Liver (tissue), 9 donors: ENCODE results near the gene AKR1B15. TPM values are rescaled to one million over a fixed set of nuclear protein-coding genes. Genes with fewer than 3 reads are reported as not detected.

ENCODE experiments used
- DNase-seq: peaks from one replicate; pipeline ENCODE4 v3.0.0-alpha.2; 2017; ENCODE audit warnings: low spot score
- H3K27ac ChIP-seq, 2 donors: one replicate each; pipeline ENCODE4 v1.7.0; 2013; ENCODE audit warnings: inconsistent platforms in 2 of 2, low read length in 2 of 2, control low read depth in 1 of 2, low read depth in 1 of 2, mild to moderate bottlenecking in 1 of 2
- H3K27me3 ChIP-seq, 4 donors: one replicate each; pipeline versions ENCODE4 v1.6.1 to v1.7.0; 2013; ENCODE audit warnings: low read length in 3 of 4, inconsistent platforms in 1 of 4, mild to moderate bottlenecking in 1 of 4, moderate library complexity in 1 of 4; ENCODE audit not compliant: control insufficient read depth in 4 of 4, insufficient read depth in 4 of 4
- H3K36me3 ChIP-seq, 4 donors: one replicate each; pipeline versions ENCODE4 v1.6.1 to v1.7.0; 2013; ENCODE audit warnings: low read length in 3 of 4, mild to moderate bottlenecking in 3 of 4, low read depth in 1 of 4, moderate library complexity in 1 of 4; ENCODE audit not compliant: control insufficient read depth in 4 of 4, insufficient read depth in 3 of 4
- H3K4me1 ChIP-seq, 4 donors: one replicate each; pipeline versions ENCODE4 v1.6.1 to v1.7.0; 2013; ENCODE audit warnings: low read length in 3 of 4, mild to moderate bottlenecking in 3 of 4, moderate library complexity in 1 of 4; ENCODE audit not compliant: control insufficient read depth in 4 of 4, insufficient read depth in 4 of 4
- H3K4me3 ChIP-seq, 3 donors: one replicate each; pipeline versions ENCODE4 v1.6.1 to v1.7.0; 2013; ENCODE audit warnings: low read length in 3 of 3, control low read depth in 1 of 3, low read depth in 1 of 3, mild to moderate bottlenecking in 1 of 3
- H3K9ac ChIP-seq, 2 donors: one replicate each; pipeline ENCODE4 v1.7.0; 2013; ENCODE audit warnings: low read length in 2 of 2, mild to moderate bottlenecking in 2 of 2, moderate library complexity in 2 of 2, control low read depth in 1 of 2, low read depth in 1 of 2
- H3K9me3 ChIP-seq, 4 donors: one replicate each; pipeline versions ENCODE4 v1.6.1 to v1.7.0; 2013; ENCODE audit warnings: low read length in 3 of 4; ENCODE audit not compliant: control insufficient read depth in 4 of 4
- ATF3 ChIP-seq: IDR thresholded peaks from 2 replicates; pipeline ENCODE4 v1.6.1; 2016; ENCODE audit warnings: antibody characterized with exemption
- CTCF ChIP-seq: fragments of 150-350 bp; IDR thresholded peaks from 2 replicates; pipeline ENCODE4 v1.5.1; 2017; ENCODE audit warnings: improper control_type of control experiment, low read depth, low read length; ENCODE audit not compliant: missing input control
- EGR1 ChIP-seq, 2 donors: IDR thresholded peaks; 2 replicates each; pipeline ENCODE4 v1.6.1; 2016 to 2018; ENCODE audit warnings: antibody characterized with exemption in 2 of 2, low read depth in 2 of 2
- FOXA1 ChIP-seq: IDR thresholded peaks from 2 replicates; pipeline ENCODE4 v1.6.1; 2016; ENCODE audit warnings: antibody characterized with exemption
- GABPA ChIP-seq, 2 donors: IDR thresholded peaks in 1 of 2; conservative IDR thresholded peaks in 1 of 2; 2 replicates each; pipeline ENCODE4 v1.6.1; 2016; ENCODE audit warnings: antibody characterized with exemption in 2 of 2, mild to moderate bottlenecking in 1 of 2, moderate library complexity in 1 of 2
- HNF4G ChIP-seq: IDR thresholded peaks from 2 replicates; pipeline ENCODE4 v1.6.1; 2016; ENCODE audit warnings: antibody characterized with exemption
- NR2F2 ChIP-seq: IDR thresholded peaks from 2 replicates; pipeline ENCODE4 v1.6.1; 2016; ENCODE audit warnings: antibody characterized with exemption
- RAD21 ChIP-seq, 2 donors: IDR thresholded peaks; 2 replicates each; pipeline ENCODE4 v1.6.1; 2016; ENCODE audit warnings: antibody characterized with exemption in 2 of 2, mild to moderate bottlenecking in 2 of 2
- REST ChIP-seq: IDR thresholded peaks from 2 replicates; pipeline ENCODE4 v1.6.1; 2016; ENCODE audit warnings: antibody characterized with exemption, mild to moderate bottlenecking
- RXRA ChIP-seq, 2 donors: IDR thresholded peaks; 2 replicates each; pipeline ENCODE4 v1.6.1; 2017 to 2018; ENCODE audit warnings: antibody characterized with exemption in 2 of 2, mild to moderate bottlenecking in 1 of 2
- SP1 ChIP-seq: IDR thresholded peaks from 2 replicates; pipeline ENCODE4 v1.6.1; 2018; ENCODE audit warnings: antibody characterized with exemption, mild to moderate bottlenecking
- TAF1 ChIP-seq: conservative IDR thresholded peaks from 2 replicates; pipeline ENCODE4 v1.6.1; 2016; ENCODE audit warnings: antibody characterized with exemption, mild to moderate bottlenecking
- WGBS: extraction: QIAGEN DNeasy Blood & Tissue Kit; methylation state at CpG from one replicate; pipeline ENCODE4 v1.1.7; 2013; 5-methylcytosine and 5-hydroxymethylcytosine counted together
- polyA plus RNA-seq, 2 donors: library from polyadenylated mRNA; stranded (reverse) in 1 of 2; unstranded in 1 of 2; fragments of 200-250 nt in 1 of 2; fragments of >200 nt in 1 of 2; fragmentation: Nextera tagmentation in 1 of 2; extraction: Ambion mirVana in 1 of 2; gene quantifications; one replicate each; pipeline versions ENCODE4 v1.2.1 to v1.2.3, GENCODE V29; 2013 to 2015
- total RNA-seq, 2 donors: library from RNA; depleted of rRNA; stranded (reverse); fragments of >200 nt; gene quantifications; one replicate each; pipeline ENCODE4 v1.2.3, GENCODE V29; 2014
- donor health status: healthy.
- donor health status: healthy.
- donor health status: healthy.
- donor health status: healthy.
- donor health status: healthy.

AKR1B15 gene
- total and polyA plus RNA-seq, 4 donors: 0.12 TPM; not detected in 3

GRCh38 chr7:134545380-134545779, 3.5 kb upstream of the AKR1B15 start:
- no peak overlapping the region for H3K4me3 ChIP-seq
- 65% methylated on average over 4 of the region's 4 CpGs for WGBS
- H3K9me3 ChIP-seq: no peaks in the 10 kb centered on the region
- H3K27me3 ChIP-seq: no peaks in the 10 kb centered on the region
- H3K4me1 ChIP-seq: peaks cover 0 to 3% (median 3%) of the 10 kb centered on the region in 4 donors
- no peaks in the 10 kb centered on the region for H3K36me3 ChIP-seq
- TF ChIP-seq REST (no peak), EGR1 (IDR thresholded peaks at IDR 0.05; ENCODE audit: low read depth in 2 of 2) (no peak), SP1 (no peak), TAF1 (no peak), GABPA (IDR thresholded peaks at IDR 0.05 in 1 of 2, conservative IDR thresholded peaks at IDR 0.05 in 1 of 2) (no peak), ATF3 (no peak), FOXA1 (no peak), RAD21 (IDR thresholded peaks at IDR 0.05) (no peak), HNF4G (no peak), CTCF (no peak), NR2F2 (no peak), RXRA (IDR thresholded peaks at IDR 0.05) (no peak)
- H3K9ac ChIP-seq: no peak overlapping the region
- DNase-seq: no peak
- H3K27ac ChIP-seq: no peak overlapping the region

- H3K36me3 ChIP-seq: no peaks in the 10 kb centered on the region
- no peak overlapping the region for H3K9ac ChIP-seq
- no peaks in the 10 kb centered on the region for H3K27me3 ChIP-seq
- no peak for TF ChIP-seq NR2F2
- no peak for TF ChIP-seq EGR1 (IDR thresholded peaks at IDR 0.05; ENCODE audit: low read depth in 2 of 2)
- no peak for TF ChIP-seq FOXA1
- peaks cover 0 to 3% (median 3%) of the 10 kb centered on the region in 4 donors for H3K4me1 ChIP-seq
- H3K9me3 ChIP-seq: no peaks in the 10 kb centered on the region
- H3K27ac ChIP-seq: no peak overlapping the region
- 93% methylated on average over 3 of the region's 3 CpGs for WGBS
- no peak overlapping the region for H3K4me3 ChIP-seq
- no peak for DNase-seq
These were observed 3.0 kb upstream of the AKR1B15 start for GRCh38 chr7:134545918-134546317.

- 0% methylated on average over 1 of the region's 1 CpG for WGBS
- H3K4me3 ChIP-seq: no peak overlapping the region
- no peaks in the 10 kb centered on the region for H3K27me3 ChIP-seq
- no peak overlapping the region for H3K9ac ChIP-seq
- TF ChIP-seq FOXA1 (no peak), GABPA (IDR thresholded peaks at IDR 0.05 in 1 of 2, conservative IDR thresholded peaks at IDR 0.05 in 1 of 2) (no peak)
- H3K36me3 ChIP-seq: no peaks in the 10 kb centered on the region
- DNase-seq: no peak
- H3K4me1 ChIP-seq: peaks cover 0 to 3% (median 3%) of the 10 kb centered on the region in 4 donors
- no peak overlapping the region for H3K27ac ChIP-seq
- H3K9me3 ChIP-seq: no peaks in the 10 kb centered on the region
These were observed 2.0 kb upstream of the AKR1B15 start for GRCh38 chr7:134546955-134547354.
